ENCODE data around the gene JMJD1C.

GRCh38 chr10:63438506-63439498 is 27.0 kb downstream of the JMJD1C start:
- TF ChIP-seq SREBF1 (IDR thresholded peaks at IDR 0.05; ENCODE audit: low read length): no peak
- no peak for TF ChIP-seq POLR2A (IDR thresholded peaks at IDR 0.05; ENCODE audit: low read depth, low read length)
- TF ChIP-seq JUNB (IDR thresholded peaks at IDR 0.05): no peak
- TF ChIP-seq DPF2 (IDR thresholded peaks at IDR 0.05): no peak
- TF ChIP-seq CTCF (IDR thresholded peaks at IDR 0.05 in 2 of 3, conservative IDR thresholded peaks at IDR 0.05 in 1 of 3; ENCODE audit: control insufficient read depth in 2 of 3, extremely low read depth in 1 of 3, insufficient read depth in 1 of 3, low read depth in 3 of 3, low read length in 3 of 3): no peak
- TF ChIP-seq EZH2 (IDR thresholded peaks at IDR 0.05; ENCODE audit: borderline replicate concordance, control insufficient read depth, low read depth, low read length): no peak
- no peak for TF ChIP-seq MXI1 (IDR thresholded peaks at IDR 0.05; ENCODE audit: low read depth, low read length)
- TF ChIP-seq GABPA (IDR thresholded peaks at IDR 0.05; ENCODE audit: low read depth): no peak
- no peak for TF ChIP-seq TCF7 (IDR thresholded peaks at IDR 0.05; ENCODE audit: borderline replicate concordance)
- TF ChIP-seq ZZZ3 (IDR thresholded peaks at IDR 0.05; ENCODE audit: control insufficient read depth, insufficient read length, low read depth): no peak
- no peak for TF ChIP-seq E2F8 (IDR thresholded peaks at IDR 0.05; ENCODE audit: low read depth, partially characterized antibody)
- no peak for TF ChIP-seq ETV6 (conservative IDR thresholded peaks at IDR 0.05 in 1 of 2, IDR thresholded peaks at IDR 0.05 in 1 of 2; ENCODE audit: borderline replicate concordance in 1 of 2, low read depth in 1 of 2)
- no peak for TF ChIP-seq CBFB (IDR thresholded peaks at IDR 0.05; ENCODE audit: low read depth)
- TF ChIP-seq MAX (IDR thresholded peaks at IDR 0.05; ENCODE audit: low read depth, low read length): no peak

Measured in GM12878 (cell line).